ENCODE data around the gene PDCD1. TPM values are rescaled to one million over a fixed set of nuclear protein-coding genes. Genes with fewer than 3 reads are reported as not detected.

Gene PDCD1
- total RNA-seq, 3 donors from 2014 or later (not counting 1 experiment from before 2014, with no cell fraction given): 0.45 TPM; not detected in 2

GRCh38 chr2:241851325-241852115 lies 7.2 kb downstream of the PDCD1 start:
- H3K36me3 Mint-ChIP-seq: no peaks in the 10 kb centered on the region
- H3K27me3 Mint-ChIP-seq (ENCODE audit: low read depth in 2 of 2): peaks cover 3 to 8% of the 10 kb centered on the region in 2 donors
- DNase-seq (peak in 1 of 2 donors; percentile 8), ATAC-seq (no peak)
- H3K4me1 Mint-ChIP-seq: peaks cover 0 to 2% of the 10 kb centered on the region in 2 donors
- no peaks in the 10 kb centered on the region for H3K27me3 ChIP-seq (ENCODE audit: control insufficient read depth, insufficient read depth, low read length)
- no peak for TF ChIP-seq CTCF (IDR thresholded peaks at IDR 0.05)
- H3K4me3 ChIP-seq (ENCODE audit: low read length): no peak overlapping the region
- H3K27ac ChIP-seq (ENCODE audit: low read length): no peak overlapping the region
- H3K4me3 Mint-ChIP-seq: no peak overlapping the region
- intact Hi-C loops (cut with micrococcal nuclease): no loop called here
- H3K9me3 Mint-ChIP-seq: no peaks in the 10 kb centered on the region
- no peak overlapping the region for H3K27ac Mint-ChIP-seq
- no peaks in the 10 kb centered on the region for H3K9me3 ChIP-seq (ENCODE audit: control insufficient read depth, insufficient read depth, low read length)
- H3K36me3 ChIP-seq (ENCODE audit: control insufficient read depth, insufficient read depth, low read length): no peaks in the 10 kb centered on the region
- H3K4me1 ChIP-seq (ENCODE audit: control insufficient read depth, insufficient read depth, low read length): peaks cover 7% of the 10 kb centered on the region
- 93% methylated on average over 26 of the region's 26 CpGs for WGBS (ENCODE audit: insufficient coverage)

GRCh38 chr2:241850544-241851324 lies 8.0 kb downstream of the PDCD1 start:
- Histone ChIP-seq H3K36me3 (ENCODE audit: control insufficient read depth, insufficient read depth, low read length) (no peaks in the 10 kb centered on the region), H3K27me3 (ENCODE audit: control insufficient read depth, insufficient read depth, low read length) (no peaks in the 10 kb centered on the region), H3K4me1 (ENCODE audit: control insufficient read depth, insufficient read depth, low read length) (peaks cover 9% of the 10 kb centered on the region), H3K9me3 (ENCODE audit: control insufficient read depth, insufficient read depth, low read length) (no peaks in the 10 kb centered on the region), H3K27ac (ENCODE audit: low read length) (no peak overlapping the region), H3K4me3 (ENCODE audit: low read length) (no peak overlapping the region)
- TF ChIP-seq CTCF (IDR thresholded peaks at IDR 0.05): no peak
- Mint-ChIP-seq H3K9me3 (no peaks in the 10 kb centered on the region), H3K4me3 (no peak overlapping the region), H3K27ac (no peak overlapping the region), H3K27me3 (ENCODE audit: low read depth in 2 of 2) (peaks cover 10 to 12% of the 10 kb centered on the region in 2 donors), H3K4me1 (peaks cover 5 to 9% of the 10 kb centered on the region in 2 donors), H3K36me3 (no peaks in the 10 kb centered on the region)
- intact Hi-C loops (cut with micrococcal nuclease): no loop called here
- 94% methylated on average over 27 of the region's 27 CpGs for WGBS (ENCODE audit: insufficient coverage)
- no peak for ATAC-seq
- DNase-seq: no peak

DNA sequence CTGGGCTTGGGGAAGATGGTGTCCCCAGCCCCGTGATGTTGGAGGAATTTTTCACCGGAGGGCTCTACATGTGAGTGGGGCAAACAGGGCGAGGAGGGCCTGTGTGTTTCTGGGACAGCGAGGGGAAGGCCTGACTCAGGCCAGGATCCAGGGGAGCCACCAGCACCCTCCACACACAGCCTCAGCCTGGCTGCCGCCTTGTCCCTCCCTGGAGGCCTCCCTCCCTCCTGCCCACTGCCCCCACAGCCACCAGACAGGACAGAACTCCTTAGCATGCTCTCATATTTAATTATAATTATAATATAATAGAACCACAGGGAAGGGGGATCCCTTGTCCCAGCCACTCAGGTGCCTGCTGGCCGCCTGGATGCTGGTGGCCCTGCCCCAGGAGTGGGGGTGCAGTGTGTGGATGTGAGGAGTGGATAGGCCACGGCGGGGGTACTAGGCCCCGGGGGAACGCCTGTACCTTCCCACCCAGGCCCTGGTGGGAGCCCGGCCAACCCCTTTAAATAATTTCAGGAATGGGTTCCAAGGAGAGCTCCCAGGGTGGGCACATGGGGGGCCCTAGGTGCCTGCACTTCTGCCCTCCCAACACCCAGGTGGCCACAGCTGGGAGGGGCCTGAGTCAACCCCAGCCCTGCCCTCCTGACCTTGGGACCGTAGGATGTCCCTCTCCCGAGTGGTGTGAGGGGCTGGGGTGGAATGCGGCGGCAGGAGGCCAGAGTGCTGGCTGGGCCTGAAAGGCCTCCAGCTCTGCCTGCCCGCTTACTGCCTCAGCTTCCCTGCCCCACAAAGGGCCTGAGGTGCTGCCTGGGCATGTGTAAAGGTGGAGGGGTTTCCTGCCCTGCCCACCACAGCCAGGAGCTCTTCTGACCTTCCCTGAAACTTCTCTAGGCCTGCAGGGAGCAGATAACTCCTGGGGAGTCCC lies 8.8 kb downstream of the PDCD1 start:
- no peak overlapping the region for H3K4me3 Mint-ChIP-seq
- no peak overlapping the region for H3K4me3 ChIP-seq (ENCODE audit: low read length)
- H3K9me3 ChIP-seq (ENCODE audit: control insufficient read depth, insufficient read depth, low read length): no peaks in the 10 kb centered on the region
- H3K27ac ChIP-seq (ENCODE audit: low read length): no peak overlapping the region
- DNase-seq (no peak), ATAC-seq (no peak)
- no peak for TF ChIP-seq CTCF (IDR thresholded peaks at IDR 0.05)
- no peaks in the 10 kb centered on the region for H3K36me3 Mint-ChIP-seq
- no peak overlapping the region for H3K27ac Mint-ChIP-seq
- H3K36me3 ChIP-seq (ENCODE audit: control insufficient read depth, insufficient read depth, low read length): no peaks in the 10 kb centered on the region
- WGBS (ENCODE audit: insufficient coverage): 95% methylated on average over 16 of the region's 16 CpGs
- no peaks in the 10 kb centered on the region for H3K9me3 Mint-ChIP-seq
- peaks cover 12 to 18% of the 10 kb centered on the region in 2 donors for H3K4me1 Mint-ChIP-seq
- peaks cover 10 to 12% of the 10 kb centered on the region in 2 donors for H3K27me3 Mint-ChIP-seq (ENCODE audit: low read depth in 2 of 2)
- H3K4me1 ChIP-seq (ENCODE audit: control insufficient read depth, insufficient read depth, low read length): peaks cover 12% of the 10 kb centered on the region
- intact Hi-C loops (cut with micrococcal nuclease): no loop called here
- H3K27me3 ChIP-seq (ENCODE audit: control insufficient read depth, insufficient read depth, low read length): no peaks in the 10 kb centered on the region
